ENCODE results near the gene CNNM3.

Gene CNNM3

GRCh38 chr2:96870626-96871255 is 54.7 kb downstream of the CNNM3 start:
- no peaks in the 10 kb centered on the region for H3K9me3 ChIP-seq (ENCODE audit: control insufficient read depth, insufficient read depth, low read depth, low read length)
- no peak overlapping the region for H3K27ac ChIP-seq (ENCODE audit: extremely low read depth, low read depth, low read length)
- peaks cover 0 to 20% of the 10 kb centered on the region in 2 experiments; a peak in 1 of 3 replicates for H3K36me3 ChIP-seq (ENCODE audit: control insufficient read depth in 2 of 2, insufficient read depth in 1 of 2, low read length in 2 of 2)
- H3K4me1 ChIP-seq (ENCODE audit: control insufficient read depth, insufficient read depth, low read length): peaks cover 3% of the 10 kb centered on the region; the same call in 1 of the 2 replicates
- ChIA-PET CTCF (interaction anchor here (0.6 to 2.9 kb wide), 4 partner anchors 13 to 80 kb away, joined by 3 to 9 read pairs (median 6); partner anchors contain the start of gene ANKRD39), POLR2A (interaction anchor here (1.2 to 1.9 kb wide), 2 partner anchors 13 to 54 kb away, joined by 4 to 8 read pairs; partner anchors contain the start of gene ANKRD39)
- no peak overlapping the region for H3K4me3 ChIP-seq (ENCODE audit: low read depth, low read length)
- TF ChIP-seq ZSCAN5A (tag by site-specific recombination; IDR thresholded peaks at IDR 0.05) (no peak), ZNF530 (tag by site-specific recombination; IDR thresholded peaks at IDR 0.05; ENCODE audit: low read depth) (no peak), EGR2 (tag by site-specific recombination; IDR thresholded peaks at IDR 0.05; ENCODE audit: low read depth) (peak; percentile 25; the same call in 1 of the 2 replicates), SCRT2 (tag by site-specific recombination; IDR thresholded peaks at IDR 0.05) (peak; percentile 95), ZNF529 (tag by site-specific recombination; IDR thresholded peaks at IDR 0.05; ENCODE audit: insufficient replicate concordance) (no peak), ZNF792 (tag by site-specific recombination; IDR thresholded peaks at IDR 0.05) (no peak), ZNF610 (tag by site-specific recombination; IDR thresholded peaks at IDR 0.05; ENCODE audit: borderline replicate concordance) (no peak), ZBTB8A (tag by site-specific recombination; IDR thresholded peaks at IDR 0.05) (no peak; the same call in 1 of the 2 replicates), PRDM1 (tag by site-specific recombination; IDR thresholded peaks at IDR 0.05) (no peak), ZNF292 (tag by site-specific recombination; IDR thresholded peaks at IDR 0.05; ENCODE audit: borderline replicate concordance, low read depth) (no peak), ZNF433 (tag by site-specific recombination; IDR thresholded peaks at IDR 0.05; ENCODE audit: low read depth) (no peak), ZFP41 (tag by site-specific recombination; IDR thresholded peaks at IDR 0.05; ENCODE audit: borderline replicate concordance) (no peak), ZBTB17 (tag by site-specific recombination; IDR thresholded peaks at IDR 0.05) (peak; percentile 20; the same call in 1 of the 2 replicates), ZSCAN18 (tag by site-specific recombination; IDR thresholded peaks at IDR 0.05) (no peak), FEZF1 (tag by site-specific recombination; IDR thresholded peaks at IDR 0.05) (no peak), ZBTB26 (tag by site-specific recombination; optimal IDR thresholded peaks at IDR 0.05) (no peak), ZFHX2 (tag by site-specific recombination; conservative IDR thresholded peaks at IDR 0.05) (peak; percentile 70), ZBTB49 (tag by site-specific recombination; IDR thresholded peaks at IDR 0.05; ENCODE audit: low read depth) (no peak), ZNF157 (tag by site-specific recombination; IDR thresholded peaks at IDR 0.05) (no peak), GLIS2 (tag by site-specific recombination; IDR thresholded peaks at IDR 0.05) (no peak), SCRT1 (tag by site-specific recombination; IDR thresholded peaks at IDR 0.05; ENCODE audit: borderline replicate concordance) (peak; percentile 93), PATZ1 (tag by site-specific recombination; IDR thresholded peaks at IDR 0.05) (no peak), OSR2 (tag by site-specific recombination; IDR thresholded peaks at IDR 0.05) (peak; percentile 30; the same call in 1 of the 2 replicates), KLF1 (tag by site-specific recombination; IDR thresholded peaks at IDR 0.05) (peak; percentile 72), TSHZ1 (tag by site-specific recombination; IDR thresholded peaks at IDR 0.05; ENCODE audit: borderline replicate concordance) (no peak)
